Keratinocyte (primary cell): Measurements from ENCODE around the gene TMEM54. TPM values are rescaled to one million over a fixed set of nuclear protein-coding genes. Genes with fewer than 3 reads are reported as not detected.

Source experiments
- DNase-seq: peaks from one replicate; pipeline ENCODE4 v3.0.0-alpha.2; 2011; ENCODE audit warnings: low read depth, missing footprints, low spot score
- FAIRE-seq: peaks from 2 replicates; lab custom pipeline; 2011; peaks lifted over from hg19 to GRCh38; lab: Jason Lieb, UNC
- H2AFZ ChIP-seq: 2 replicates; pipeline ENCODE4 v1.6.0; 2012; ENCODE audit warnings: low read length, control low read depth, inconsistent platforms; ENCODE audit not compliant: control insufficient read depth
- H3K27ac ChIP-seq: 2 replicates; pipeline ENCODE4 v1.5.1; 2011; ENCODE audit warnings: low read length; ENCODE audit not compliant: control insufficient read depth, insufficient read depth
- H3K27me3 ChIP-seq: 3 replicates; pipeline ENCODE4 v1.6.0; 2011; ENCODE audit warnings: low read length; ENCODE audit not compliant: control insufficient read depth, insufficient read depth; ENCODE audit errors: extremely low read depth
- H3K36me3 ChIP-seq, 2 experiments: 2 replicates in 1 of 2; 3 replicates in 1 of 2; pipeline ENCODE4 v1.5.1; 2011; ENCODE audit warnings: low read length in 2 of 2, mild to moderate bottlenecking in 1 of 2; ENCODE audit not compliant: control insufficient read depth in 2 of 2, insufficient read depth in 2 of 2; ENCODE audit errors: extremely low read depth in 1 of 2
- H3K4me1 ChIP-seq: 3 replicates; pipeline ENCODE4 v1.5.1; 2011; ENCODE audit warnings: low read length; ENCODE audit not compliant: control insufficient read depth, insufficient read depth; ENCODE audit errors: extremely low read depth
- H3K4me2 ChIP-seq: 3 replicates; pipeline ENCODE4 v1.6.0; 2011; ENCODE audit warnings: low read depth, low read length; ENCODE audit not compliant: control insufficient read depth, insufficient read depth; ENCODE audit errors: extremely low read depth
- H3K4me3 ChIP-seq, 3 experiments: fragments of 200-600 bp in 1 of 3; sonication (generic) in 1 of 3; 2 replicates in 2 of 3; 3 replicates in 1 of 3; pipeline ENCODE4 v1.5.1; 2011 to 2016; ENCODE audit warnings: low read length in 3 of 3, mild to moderate bottlenecking in 3 of 3, control low read depth in 2 of 3, inconsistent platforms in 1 of 3, low read depth in 1 of 3, mixed read lengths in 1 of 3, mixed run types in 1 of 3, moderate library complexity in 1 of 3; ENCODE audit not compliant: control insufficient read depth in 2 of 3, insufficient read depth in 2 of 3; ENCODE audit errors: extremely low read depth in 1 of 3
- H3K79me2 ChIP-seq: 2 replicates; pipeline ENCODE4 v1.6.0; 2012; ENCODE audit warnings: low read length; ENCODE audit not compliant: control insufficient read depth, insufficient read depth
- H3K9ac ChIP-seq: 3 replicates; pipeline ENCODE4 v1.6.0; 2011; ENCODE audit warnings: low read length; ENCODE audit not compliant: control insufficient read depth, insufficient read depth; ENCODE audit errors: extremely low read depth
- H3K9me1 ChIP-seq: 3 replicates; pipeline ENCODE4 v1.6.0; 2011; ENCODE audit warnings: low read length; ENCODE audit not compliant: control insufficient read depth, insufficient read depth; ENCODE audit errors: extremely low read depth
- H3K9me3 ChIP-seq: 2 replicates; pipeline ENCODE4 v1.5.1; 2012; ENCODE audit warnings: low read depth, low read length; ENCODE audit not compliant: control insufficient read depth
- H4K20me1 ChIP-seq: 3 replicates; pipeline ENCODE4 v1.6.0; 2011; ENCODE audit warnings: low read length; ENCODE audit not compliant: control insufficient read depth, insufficient read depth; ENCODE audit errors: extremely low read depth
- EZH2 ChIP-seq: IDR thresholded peaks from one replicate; pipeline ENCODE4 v1.6.1; 2012; ENCODE audit warnings: inconsistent platforms, mild to moderate bottlenecking, low read length, moderate library complexity
- dilution Hi-C: fragments of 300-500 bp; cut with MboI; formaldehyde crosslinking; loops from one replicate; pipeline ENCODE4 v1.7.0; 2020; ENCODE audit warnings: low sequenced_read_pairs; ENCODE audit not compliant: extremely low pct_ligation_motif_present
- polyA plus RNA-seq, 5 experiments: library from polyadenylated mRNA; depleted of rRNA in 3 of 5; stranded (reverse) in 3 of 5; stranded (forward) in 1 of 5; unstranded in 1 of 5; fragments of >200 nt; gene quantifications; 1 replicate in 1 of 5; 2 replicates in 3 of 5; 3 replicates in 1 of 5; pipeline versions ENCODE4 v1.2.1 to v1.2.3, GENCODE V29; 2011 to 2012; ENCODE audit warnings: missing spikeins in 2 of 5, low read depth in 1 of 5, low replicate concordance in 1 of 5
- TF ChIP-seq, protein P1 (sequence below), 3 experiments: IDR thresholded peaks in 1 of 3; conservative IDR thresholded peaks in 1 of 3; optimal IDR thresholded peaks in 1 of 3; 2 replicates in 2 of 3; 3 replicates in 1 of 3; pipeline versions ENCODE3 to v1.5.1; 2011; ENCODE audit warnings: low read length in 3 of 3, mild to moderate bottlenecking in 3 of 3, moderate library complexity in 2 of 3, control low read depth in 1 of 3, inconsistent platforms in 1 of 3; ENCODE audit not compliant: insufficient read depth in 2 of 3; ENCODE audit errors: extremely low read depth in 1 of 3

The TMEM54 gene
- polyA plus RNA-seq, 1 donor (not counting 4 experiments of a cell fraction or from before 2014, with no cell fraction given), result 59.4 TPM

DNA sequence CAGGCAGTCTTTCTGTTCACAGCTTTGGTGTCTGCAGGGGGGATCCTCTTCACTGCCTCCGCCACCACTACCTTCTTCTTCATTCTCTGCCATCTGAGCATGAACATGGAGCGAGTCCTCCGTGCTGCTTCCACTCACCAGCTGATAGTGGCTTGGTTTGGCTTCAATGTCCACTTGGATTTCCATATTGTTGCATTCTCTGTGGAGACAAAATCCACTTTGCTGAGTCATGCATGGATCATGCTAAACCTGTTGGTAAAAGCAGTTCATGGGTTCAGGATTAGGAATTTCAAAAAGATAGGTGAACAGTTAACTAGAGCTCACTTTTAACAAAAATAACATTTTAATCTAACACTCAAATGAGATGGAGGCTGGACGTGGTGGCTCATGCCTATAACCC is 35.9 kb upstream of the TMEM54 start:
- no peak overlapping the region for H2AFZ ChIP-seq
- H3K9me1 ChIP-seq, result peaks cover 3% of the 10 kb centered on the region
- H3K4me2 ChIP-seq, result no peak overlapping the region
- H3K27ac ChIP-seq, result no peak overlapping the region
- FAIRE-seq (no peak), DNase-seq (no peak)
- TF ChIP-seq EZH2, result no peak
- TF ChIP-seq, protein P1, sequence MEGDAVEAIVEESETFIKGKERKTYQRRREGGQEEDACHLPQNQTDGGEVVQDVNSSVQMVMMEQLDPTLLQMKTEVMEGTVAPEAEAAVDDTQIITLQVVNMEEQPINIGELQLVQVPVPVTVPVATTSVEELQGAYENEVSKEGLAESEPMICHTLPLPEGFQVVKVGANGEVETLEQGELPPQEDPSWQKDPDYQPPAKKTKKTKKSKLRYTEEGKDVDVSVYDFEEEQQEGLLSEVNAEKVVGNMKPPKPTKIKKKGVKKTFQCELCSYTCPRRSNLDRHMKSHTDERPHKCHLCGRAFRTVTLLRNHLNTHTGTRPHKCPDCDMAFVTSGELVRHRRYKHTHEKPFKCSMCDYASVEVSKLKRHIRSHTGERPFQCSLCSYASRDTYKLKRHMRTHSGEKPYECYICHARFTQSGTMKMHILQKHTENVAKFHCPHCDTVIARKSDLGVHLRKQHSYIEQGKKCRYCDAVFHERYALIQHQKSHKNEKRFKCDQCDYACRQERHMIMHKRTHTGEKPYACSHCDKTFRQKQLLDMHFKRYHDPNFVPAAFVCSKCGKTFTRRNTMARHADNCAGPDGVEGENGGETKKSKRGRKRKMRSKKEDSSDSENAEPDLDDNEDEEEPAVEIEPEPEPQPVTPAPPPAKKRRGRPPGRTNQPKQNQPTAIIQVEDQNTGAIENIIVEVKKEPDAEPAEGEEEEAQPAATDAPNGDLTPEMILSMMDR (optimal IDR thresholded peaks at IDR 0.05 in 1 of 3, IDR thresholded peaks at IDR 0.05 in 1 of 3, conservative IDR thresholded peaks at IDR 0.05 in 1 of 3; ENCODE audit: extremely low read depth in 1 of 3, insufficient read depth in 2 of 3, low read length in 3 of 3), result no peak
- H3K9ac ChIP-seq, result no peak overlapping the region
- H3K36me3 ChIP-seq, result peaks cover 14 to 33% of the 10 kb centered on the region in 2 experiments
- dilution Hi-C loops, result no loop called here
- H4K20me1 ChIP-seq, result no peaks in the 10 kb centered on the region
- no peaks in the 10 kb centered on the region for H3K27me3 ChIP-seq
- H3K4me1 ChIP-seq, result peaks cover 33% of the 10 kb centered on the region
- no peak overlapping the region for H3K4me3 ChIP-seq
- peaks cover 11% of the 10 kb centered on the region for H3K79me2 ChIP-seq
- no peaks in the 10 kb centered on the region for H3K9me3 ChIP-seq

GRCh38 chr1:32934535-32934934 is 33.3 kb upstream of the TMEM54 start:
- TF ChIP-seq, protein P1 (optimal IDR thresholded peaks at IDR 0.05 in 1 of 3, IDR thresholded peaks at IDR 0.05 in 1 of 3, conservative IDR thresholded peaks at IDR 0.05 in 1 of 3; ENCODE audit: extremely low read depth in 1 of 3, insufficient read depth in 2 of 3, low read length in 3 of 3), result no peak
- TF ChIP-seq EZH2, result no peak
- Histone ChIP-seq H3K27me3 (no peaks in the 10 kb centered on the region), H3K4me3 (no peak overlapping the region), H3K9me1 (peaks cover 3% of the 10 kb centered on the region), H2AFZ (no peak overlapping the region), H3K9me3 (no peaks in the 10 kb centered on the region), H3K36me3 (peaks cover 13 to 27% of the 10 kb centered on the region in 2 experiments), H4K20me1 (no peaks in the 10 kb centered on the region), H3K9ac (no peak overlapping the region), H3K79me2 (peaks cover 11% of the 10 kb centered on the region), H3K4me1 (peaks cover 16% of the 10 kb centered on the region), H3K27ac (peak overlapping the region; percentile 8), H3K4me2 (no peak overlapping the region)
- no peak for DNase-seq
- FAIRE-seq, result no peak
- dilution Hi-C loops, result no loop called here
